Activated naive CD8-positive, alpha-beta T cell treated with anti-CD3 and anti-CD28 coated beads for 36 hours (primary cell): ENCODE measurements around the gene SCIN. TPM values are rescaled to one million over a fixed set of nuclear protein-coding genes. Genes with fewer than 3 reads are reported as not detected.
"Not testable (repeated sequence)": the region's sequence is repeated elsewhere in the genome, so short reads cannot be mapped to it uniquely, and the experiment has no call there.

Experiments used
- DNase-seq: peaks from one replicate; pipeline ENCODE4 v3.0.0; 2021
- H3K27ac Mint-ChIP-seq: one replicate; pipeline ENCODE4 v1.8.0; 2022; ENCODE audit warnings: mild to moderate bottlenecking, moderate library complexity, mixed read lengths
- H3K27me3 Mint-ChIP-seq: one replicate; pipeline ENCODE4 v1.8.0; 2022; ENCODE audit warnings: mild to moderate bottlenecking, mixed read lengths
- H3K36me3 Mint-ChIP-seq: one replicate; pipeline ENCODE4 v1.8.0; 2021; ENCODE audit warnings: mild to moderate bottlenecking, mixed read lengths
- H3K4me1 Mint-ChIP-seq: one replicate; pipeline ENCODE4 v1.8.0; 2021; ENCODE audit warnings: mixed read lengths
- H3K4me3 Mint-ChIP-seq: one replicate; pipeline ENCODE4 v1.8.0; 2022; ENCODE audit warnings: mild to moderate bottlenecking, moderate library complexity, mixed read lengths
- H3K9me3 Mint-ChIP-seq: one replicate; pipeline ENCODE4 v1.8.0; 2022; ENCODE audit warnings: mixed read lengths
- total RNA-seq, 2 experiments: library from RNA; stranded (reverse); gene quantifications; one replicate each; pipeline ENCODE4 v1.2.3, GENCODE V29; 2021

The SCIN gene
- total RNA-seq, 2 experiments from 2014 or later: 0.20 to 0.47 TPM

GRCh38 chr7:12691388-12691787 lies 120.9 kb downstream of the SCIN start:
- H3K36me3 Mint-ChIP-seq, H3K27ac Mint-ChIP-seq, H3K27me3 Mint-ChIP-seq, DNase-seq, H3K4me3 Mint-ChIP-seq, H3K9me3 Mint-ChIP-seq: not testable (repeated sequence)
- peaks cover 24% of the 10 kb centered on the region for H3K4me1 Mint-ChIP-seq

GRCh38 chr7:12692035-12692434 lies 121.5 kb downstream of the SCIN start:
- Mint-ChIP-seq H3K4me1 (peaks cover 24% of the 10 kb centered on the region), H3K27me3 (no peaks in the 10 kb centered on the region), H3K36me3 (peaks cover 7% of the 10 kb centered on the region), H3K27ac (no peak overlapping the region), H3K4me3 (no peak overlapping the region), H3K9me3 (no peaks in the 10 kb centered on the region)
- no peak for DNase-seq

GRCh38 chr7:12692479-12693259 lies 122.1 kb downstream of the SCIN start:
- Mint-ChIP-seq H3K9me3 (no peaks in the 10 kb centered on the region), H3K36me3 (peaks cover 5% of the 10 kb centered on the region), H3K4me1 (peaks cover 21% of the 10 kb centered on the region), H3K4me3 (no peak overlapping the region), H3K27me3 (no peaks in the 10 kb centered on the region), H3K27ac (no peak overlapping the region)
- DNase-seq: no peak

GRCh38 chr7:12694817-12695216 lies 124.3 kb downstream of the SCIN start:
- H3K9me3 Mint-ChIP-seq: no peaks in the 10 kb centered on the region
- H3K27ac Mint-ChIP-seq: no peak overlapping the region
- no peaks in the 10 kb centered on the region for H3K36me3 Mint-ChIP-seq

GRCh38 chr7:12695965-12696364 lies 125.4 kb downstream of the SCIN start:
- Mint-ChIP-seq H3K9me3 (no peaks in the 10 kb centered on the region), H3K36me3 (no peaks in the 10 kb centered on the region), H3K27me3 (no peaks in the 10 kb centered on the region), H3K27ac (no peak overlapping the region), H3K4me1 (peaks cover 7% of the 10 kb centered on the region), H3K4me3 (no peak overlapping the region)
- no peak for DNase-seq

More at GRCh38 chr7:12694817-12695216, 124.3 kb downstream of the SCIN start:
- Mint-ChIP-seq H3K4me1 (peaks cover 9% of the 10 kb centered on the region), H3K27me3 (no peaks in the 10 kb centered on the region), H3K4me3 (no peak overlapping the region)
- DNase-seq: no peak

- Mint-ChIP-seq H3K9me3 (peaks cover 4% of the 10 kb centered on the region), H3K27me3 (no peaks in the 10 kb centered on the region), H3K36me3 (peaks cover 4% of the 10 kb centered on the region), H3K4me3 (no peak overlapping the region), H3K4me1 (peaks cover 5% of the 10 kb centered on the region), H3K27ac (no peak overlapping the region)
- no peak for DNase-seq
These were observed 128.8 kb downstream of the SCIN start for GRCh38 chr7:12699299-12699698.

- H3K27me3 Mint-ChIP-seq: peaks cover 3% of the 10 kb centered on the region
- H3K36me3 Mint-ChIP-seq: peaks cover 4% of the 10 kb centered on the region
- no peaks in the 10 kb centered on the region for H3K4me1 Mint-ChIP-seq
- no peak overlapping the region for H3K4me3 Mint-ChIP-seq
- no peak for DNase-seq
- H3K9me3 Mint-ChIP-seq: peaks cover 4% of the 10 kb centered on the region
- H3K27ac Mint-ChIP-seq: no peak overlapping the region
These were observed 130.9 kb downstream of the SCIN start for GRCh38 chr7:12701433-12701832.

- no peak for DNase-seq
- Mint-ChIP-seq H3K27me3 (peaks cover 3% of the 10 kb centered on the region), H3K36me3 (peaks cover 4% of the 10 kb centered on the region), H3K4me3 (no peak overlapping the region), H3K9me3 (peaks cover 4% of the 10 kb centered on the region), H3K4me1 (no peaks in the 10 kb centered on the region), H3K27ac (no peak overlapping the region)
These were observed 133.4 kb downstream of the SCIN start for GRCh38 chr7:12703881-12704280.

- Mint-ChIP-seq H3K4me1 (no peaks in the 10 kb centered on the region), H3K9me3 (peaks cover 4% of the 10 kb centered on the region), H3K27ac (no peak overlapping the region), H3K27me3 (peaks cover 3% of the 10 kb centered on the region), H3K4me3 (no peak overlapping the region), H3K36me3 (peaks cover 4% of the 10 kb centered on the region)
- no peak for DNase-seq
These were observed 135.4 kb downstream of the SCIN start for GRCh38 chr7:12705878-12706277.

- Mint-ChIP-seq H3K4me1 (no peaks in the 10 kb centered on the region), H3K4me3 (no peak overlapping the region), H3K9me3 (no peaks in the 10 kb centered on the region), H3K27me3 (peaks cover 3% of the 10 kb centered on the region), H3K36me3 (no peaks in the 10 kb centered on the region), H3K27ac (no peak overlapping the region)
- DNase-seq: no peak
These were observed 136.5 kb downstream of the SCIN start for GRCh38 chr7:12706900-12707536.

- no peaks in the 10 kb centered on the region for H3K9me3 Mint-ChIP-seq
- DNase-seq: no peak
- H3K27me3 Mint-ChIP-seq: peaks cover 3% of the 10 kb centered on the region
- no peak overlapping the region for H3K27ac Mint-ChIP-seq
- H3K4me1 Mint-ChIP-seq: no peaks in the 10 kb centered on the region
- no peak overlapping the region for H3K4me3 Mint-ChIP-seq
- H3K36me3 Mint-ChIP-seq: no peaks in the 10 kb centered on the region
These were observed 137.8 kb downstream of the SCIN start for GRCh38 chr7:12708314-12708713.

Other genes with a start within 250 kb of the SCIN start
- 1 to 10 TPM in 1 of 2 experiments, under 1 TPM in 1; 0.98 to 1.5 TPM for gene VWDE, start 166.9 kb upstream of the SCIN start, total RNA-seq
- gene ARL4A, start 116.9 kb downstream of the SCIN start, total RNA-seq: 10 to 100 TPM; 12.2 to 13.8 TPM